GM12891 (cell line): ENCODE results near the gene HIPK2.

Experiments
- POLR2A ChIP-seq: IDR thresholded peaks from 2 replicates; pipeline ENCODE4 v1.6.1; 2011; ENCODE audit warnings: low read depth, low read length, control low read depth
- POLR2AphosphoS5 ChIP-seq: IDR thresholded peaks from 2 replicates; pipeline ENCODE4 v1.6.1; 2011; ENCODE audit warnings: low read depth, low read length, control low read depth

DNA sequence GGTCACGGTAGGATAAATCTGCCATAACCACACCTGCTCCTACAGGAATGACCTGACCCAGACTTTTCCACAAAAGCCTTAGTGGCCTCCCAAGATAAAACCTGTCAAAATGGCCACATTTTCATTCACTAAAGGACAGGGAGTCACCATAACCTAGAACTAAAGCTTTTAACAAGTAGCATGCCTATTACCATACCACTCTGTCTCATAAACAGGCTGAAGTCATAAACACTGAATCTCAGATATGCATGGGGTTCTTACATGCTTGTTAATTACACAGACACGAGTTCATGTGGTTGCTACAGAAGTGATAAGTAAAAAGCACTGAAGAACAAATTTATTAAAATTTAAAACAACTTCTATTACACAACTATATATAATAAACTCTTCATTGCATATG is 56.0 kb downstream of the HIPK2 start:
- no peak for TF ChIP-seq POLR2A
- TF ChIP-seq POLR2AphosphoS5, result no peak
